H9 (cell line): Measurements from ENCODE around the gene ATG14. TPM values are rescaled to one million over a fixed set of nuclear protein-coding genes. Genes with fewer than 3 reads are reported as not detected.

Experiments
- DNase-seq: peaks from one replicate; pipeline ENCODE4 v3.0.0-alpha.2; 2017
- H2AFZ ChIP-seq: one replicate; pipeline ENCODE4 v1.6.1; 2013; ENCODE audit warnings: mild to moderate bottlenecking, low read length, control low read depth, moderate library complexity
- H2AK5ac ChIP-seq: 2 replicates; pipeline ENCODE4 v1.6.1; 2013; ENCODE audit warnings: low read length, control low read depth, mixed read lengths; ENCODE audit not compliant: insufficient read length
- H2BK120ac ChIP-seq: one replicate; pipeline ENCODE4 v1.6.1; 2013; ENCODE audit warnings: low read depth, mild to moderate bottlenecking, low read length, control low read depth, inconsistent platforms; ENCODE audit not compliant: poor library complexity, severe bottlenecking
- H2BK12ac ChIP-seq: 2 replicates; pipeline ENCODE4 v1.6.1; 2013; ENCODE audit warnings: low read length, control low read depth, mixed read lengths, low read depth; ENCODE audit not compliant: insufficient read length
- H2BK15ac ChIP-seq: 2 replicates; pipeline ENCODE4 v1.6.1; 2013; ENCODE audit warnings: low read depth, low read length, control low read depth
- H2BK20ac ChIP-seq: one replicate; pipeline ENCODE4 v1.6.1; 2013; ENCODE audit warnings: low read depth, mild to moderate bottlenecking, low read length, control low read depth, inconsistent platforms; ENCODE audit not compliant: poor library complexity, severe bottlenecking
- H2BK5ac ChIP-seq: 2 replicates; pipeline ENCODE4 v1.6.1; 2013; ENCODE audit warnings: low read length, control low read depth, mixed read lengths; ENCODE audit not compliant: insufficient read length
- H3K14ac ChIP-seq: 2 replicates; pipeline ENCODE4 v1.6.1; 2013; ENCODE audit warnings: low read length, control low read depth; ENCODE audit not compliant: insufficient read depth
- H3K18ac ChIP-seq: 2 replicates; pipeline ENCODE4 v1.6.1; 2013; ENCODE audit warnings: low read depth, mild to moderate bottlenecking, mixed read lengths, low read length, control low read depth; ENCODE audit not compliant: insufficient read length
- H3K23ac ChIP-seq: 2 replicates; pipeline ENCODE4 v1.6.1; 2013; ENCODE audit warnings: low read length, control low read depth, mixed read lengths, low read depth; ENCODE audit not compliant: insufficient read length
- H3K23me2 ChIP-seq: 2 replicates; pipeline ENCODE4 v1.6.1; 2013; ENCODE audit warnings: low read depth, mild to moderate bottlenecking, mixed read lengths, low read length, control low read depth; ENCODE audit not compliant: insufficient read length, poor library complexity, severe bottlenecking
- H3K27ac ChIP-seq: 2 replicates; pipeline ENCODE4 v1.5.1; 2013; ENCODE audit warnings: low read length, control low read depth, mixed read lengths, low read depth; ENCODE audit not compliant: insufficient read length
- H3K27me3 ChIP-seq: 2 replicates; pipeline ENCODE4 v1.6.1; 2013; ENCODE audit warnings: low read length, control low read depth, inconsistent platforms; ENCODE audit not compliant: insufficient read depth
- H3K4ac ChIP-seq: 2 replicates; pipeline ENCODE4 v1.6.1; 2013; ENCODE audit warnings: low read depth, mild to moderate bottlenecking, control low read depth, inconsistent platforms, low read length, moderate library complexity
- H3K4me1 ChIP-seq: 2 replicates; pipeline ENCODE4 v1.6.1; 2013; ENCODE audit warnings: low read length, control low read depth, inconsistent platforms; ENCODE audit not compliant: insufficient read depth
- H3K4me2 ChIP-seq: 2 replicates; pipeline ENCODE4 v1.6.1; 2013; ENCODE audit warnings: low read length, control low read depth, mixed read lengths; ENCODE audit not compliant: insufficient read length, insufficient read depth
- H3K56ac ChIP-seq: 2 replicates; pipeline ENCODE4 v1.6.1; 2013; ENCODE audit warnings: low read depth, mild to moderate bottlenecking, mixed read lengths, low read length, control low read depth; ENCODE audit not compliant: insufficient read length
- H3K79me1 ChIP-seq: 2 replicates; pipeline ENCODE4 v1.6.1; 2013; ENCODE audit warnings: low read depth, mild to moderate bottlenecking, moderate library complexity, low read length, control low read depth, inconsistent platforms; ENCODE audit not compliant: insufficient read depth, poor library complexity, severe bottlenecking
- H3K79me2 ChIP-seq: 2 replicates; pipeline ENCODE4 v1.6.1; 2013; ENCODE audit warnings: low read length, control low read depth, inconsistent platforms; ENCODE audit not compliant: insufficient read depth
- H3K9ac ChIP-seq: 2 replicates; pipeline ENCODE4 v1.6.1; 2013; ENCODE audit warnings: low read length, control low read depth, mixed read lengths; ENCODE audit not compliant: insufficient read length; ENCODE audit errors: extremely low read depth
- H3K9me3 ChIP-seq: one replicate; pipeline ENCODE4 v1.6.1; 2013; ENCODE audit warnings: low read depth, low read length, inconsistent platforms; ENCODE audit not compliant: control insufficient read depth
- H3T11ph ChIP-seq: one replicate; pipeline ENCODE4 v1.6.1; 2013; ENCODE audit warnings: mild to moderate bottlenecking, low read length, control low read depth, inconsistent platforms
- H4K20me1 ChIP-seq: one replicate; pipeline ENCODE4 v1.6.1; 2013; ENCODE audit not compliant: control insufficient read depth, insufficient read length, insufficient read depth
- H4K5ac ChIP-seq: 2 replicates; pipeline ENCODE4 v1.6.1; 2013; ENCODE audit warnings: low read depth, mild to moderate bottlenecking, mixed read lengths, low read length, control low read depth; ENCODE audit not compliant: insufficient read length
- H4K8ac ChIP-seq: replicated peaks from 2 replicates; pipeline ENCODE4 v1.6.1; 2013; ENCODE audit warnings: low read length, control low read depth, mixed read lengths, low read depth; ENCODE audit not compliant: insufficient read length
- H4K91ac ChIP-seq: 2 replicates; pipeline ENCODE4 v1.6.1; 2013; ENCODE audit warnings: low read depth, mild to moderate bottlenecking, moderate library complexity, mixed read lengths, low read length, control low read depth; ENCODE audit not compliant: insufficient read length
- H3K27ac Mint-ChIP-seq, 3 experiments: 2 replicates in 2 of 3; 3 replicates in 1 of 3; pipeline ENCODE4 v1.8.0; 2020 to 2021; ENCODE audit warnings: mixed read lengths in 3 of 3, mild to moderate bottlenecking in 1 of 3, moderate library complexity in 1 of 3
- H3K27me3 Mint-ChIP-seq: 2 replicates; pipeline ENCODE4 v1.8.0; 2021; ENCODE audit warnings: low read depth, mild to moderate bottlenecking, moderate library complexity, mixed read lengths
- H3K36me3 Mint-ChIP-seq, 3 experiments: 2 replicates in 2 of 3; 3 replicates in 1 of 3; pipeline ENCODE4 v1.8.0; 2020 to 2021; ENCODE audit warnings: low read depth in 3 of 3, mixed read lengths in 3 of 3; ENCODE audit not compliant: insufficient read depth in 1 of 3
- H3K4me1 Mint-ChIP-seq, 2 experiments: 2 replicates each; pipeline ENCODE4 v1.8.0; 2020; ENCODE audit warnings: mixed read lengths in 2 of 2
- H3K4me3 Mint-ChIP-seq, 2 experiments: 2 replicates in 1 of 2; 3 replicates in 1 of 2; pipeline ENCODE4 v1.8.0; 2020 to 2021; ENCODE audit warnings: mild to moderate bottlenecking in 2 of 2, mixed read lengths in 2 of 2, moderate library complexity in 1 of 2
- H3K9me3 Mint-ChIP-seq, 2 experiments: 2 replicates in 1 of 2; 3 replicates in 1 of 2; pipeline ENCODE4 v1.8.0; 2020; ENCODE audit warnings: mild to moderate bottlenecking in 2 of 2, mixed read lengths in 2 of 2, moderate library complexity in 1 of 2
- CTCF ChIP-seq: fragments of 200-600 bp; sonication (generic); conservative IDR thresholded peaks from 3 replicates; pipeline ENCODE4 v1.8.0; 2021; ENCODE audit warnings: antibody characterized with exemption, mild to moderate bottlenecking
- WGBS: extraction: QIAGEN DNeasy Blood & Tissue Kit; methylation state at CpG from one replicate; pipeline ENCODE4 v1.1.7; 2013; ENCODE audit warnings: missing lambda C conversion rate, low lambda C conversion rate, mixed read lengths; ENCODE audit not compliant: insufficient read length; ENCODE audit errors: extremely low coverage; 5-methylcytosine and 5-hydroxymethylcytosine counted together
- total RNA-seq: library from RNA; stranded (reverse); gene quantifications from 2 replicates; pipeline ENCODE4 v1.2.1, GENCODE V29; 2021

Gene ATG14
- total RNA-seq, 1 experiment from 2014 or later: 13.6 TPM

- H3K9me3 Mint-ChIP-seq: peaks cover 3 to 4% of the 10 kb centered on the region in 2 experiments; a peak in 2 of 5 replicates
- no peaks in the 10 kb centered on the region for H4K20me1 ChIP-seq
- peaks cover 11 to 12% of the 10 kb centered on the region in 2 experiments for H3K4me1 Mint-ChIP-seq
- no peak overlapping the region for H2BK5ac ChIP-seq
- H3K36me3 Mint-ChIP-seq: peaks cover 0 to 5% (median 2%) of the 10 kb centered on the region in 3 experiments; a peak in 2 of 7 replicates
- no peak overlapping the region for H3K27ac Mint-ChIP-seq
- H2AFZ ChIP-seq: peak overlapping the region; percentile 32
- no peak overlapping the region for H3K23ac ChIP-seq
- H3K4me1 ChIP-seq: no peaks in the 10 kb centered on the region
- H3K9me3 ChIP-seq: no peaks in the 10 kb centered on the region
- DNase-seq: no peak
- no peak overlapping the region for H3K4me2 ChIP-seq
- H4K5ac ChIP-seq: no peak overlapping the region
- H3K27ac ChIP-seq: no peak overlapping the region
- no peak overlapping the region for H3K56ac ChIP-seq
- no peak overlapping the region for H3K14ac ChIP-seq
- TF ChIP-seq CTCF: no peak
- peaks cover 5% of the 10 kb centered on the region; the same call in 1 of the 2 replicates for H3K27me3 Mint-ChIP-seq
- H3T11ph ChIP-seq: no peak overlapping the region
- H3K18ac ChIP-seq: no peak overlapping the region
- H3K9ac ChIP-seq: no peak overlapping the region
- H3K4me3 Mint-ChIP-seq: no peak overlapping the region; a peak in 1 of 5 replicates
- H4K91ac ChIP-seq: no peak overlapping the region
- no peak overlapping the region for H3K4ac ChIP-seq
- H3K79me2 ChIP-seq: no peaks in the 10 kb centered on the region
- no peak overlapping the region for H4K8ac ChIP-seq
- H2BK20ac ChIP-seq: no peak overlapping the region
- H3K27me3 ChIP-seq: no peaks in the 10 kb centered on the region
- no peak overlapping the region for H2AK5ac ChIP-seq
- no peaks in the 10 kb centered on the region for H3K23me2 ChIP-seq
- WGBS: no CpG with 5 or more reads among the region's 9 CpGs
- H2BK15ac ChIP-seq: 0 out of 2 replicates have a peak overlapping the region, but pooled peaks have one; percentile 45
- H2BK120ac ChIP-seq: no peak overlapping the region
- H2BK12ac ChIP-seq: peak overlapping the region; percentile 23
- no peaks in the 10 kb centered on the region for H3K79me1 ChIP-seq
Measured at GRCh38 chr14:55458800-55459515, 47.3 kb upstream of the ATG14 start.
